Stomach (tissue), 4 donors: ENCODE measurements around the gene PIANP.

Experiments
- CTCF ChIP-seq, 7 experiments: fragments of 450-650 bp in 4 of 7; fragments of 200-600 bp in 3 of 7; sonication (generic) in 3 of 7; IDR thresholded peaks; one replicate each; pipeline ENCODE4 v1.5.1; 2016 to 2019; ENCODE audit warnings: antibody characterized with exemption in 7 of 7, control low read depth in 2 of 7, mild to moderate bottlenecking in 1 of 7
- EP300 ChIP-seq: sonication (generic); formaldehyde crosslinking; IDR thresholded peaks from one replicate; pipeline ENCODE4 v1.6.1; 2017; ENCODE audit warnings: antibody characterized with exemption
- POLR2A ChIP-seq, 4 donors: fragments of 450-650 bp; IDR thresholded peaks; one replicate each; pipeline ENCODE4 v1.6.1; 2016; ENCODE audit warnings: antibody characterized with exemption in 4 of 4, control low read depth in 2 of 4, mild to moderate bottlenecking in 1 of 4, moderate library complexity in 1 of 4
- POLR2AphosphoS5 ChIP-seq, 3 donors: sonication (generic); formaldehyde crosslinking; IDR thresholded peaks; one replicate each; pipeline ENCODE4 v1.6.1; 2016; ENCODE audit warnings: antibody characterized with exemption in 3 of 3

GRCh38 chr12:6736754-6737153 lies 36.1 kb upstream of the PIANP start:
- TF ChIP-seq CTCF (IDR thresholded peaks at IDR 0.05): no peak
- TF ChIP-seq EP300: no peak
- no peak for TF ChIP-seq POLR2A (IDR thresholded peaks at IDR 0.05)
- TF ChIP-seq POLR2AphosphoS5 (IDR thresholded peaks at IDR 0.05): no peak
